Activated CD8-positive, alpha-beta memory T cell treated with anti-CD3 and anti-CD28 coated beads, Interleukin-2, amount 50 U/mL, for 4 hours (primary cell): ENCODE results near the gene CAPZA2.
"Not testable (repeated sequence)": the region's sequence is repeated elsewhere in the genome, so short reads cannot be mapped to it uniquely, and the experiment has no call there.

ENCODE experiments used
- DNase-seq: peaks from one replicate; pipeline ENCODE4 v3.0.0-alpha.2; 2020

CAPZA2 gene

GRCh38 chr7:116955801-116956476 is 93.6 kb downstream of the CAPZA2 start:
- DNase-seq: no peak

DNA sequence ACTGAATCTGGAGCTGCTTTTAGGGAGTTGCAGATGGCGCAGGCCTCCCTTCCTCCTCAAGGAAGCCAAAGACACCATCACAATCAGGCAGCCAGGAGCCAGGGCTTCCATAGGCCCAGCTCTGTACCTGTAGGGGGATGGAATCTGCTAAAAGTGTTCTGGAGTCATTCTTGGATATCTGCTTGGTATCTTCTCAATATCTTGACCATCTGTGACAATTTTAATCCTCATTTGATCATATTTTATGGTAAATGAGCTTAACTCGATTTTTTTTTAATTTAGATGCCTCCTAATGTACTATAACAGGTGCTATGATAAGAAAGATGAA is 94.1 kb downstream of the CAPZA2 start:
- DNase-seq: no peak

DNA sequence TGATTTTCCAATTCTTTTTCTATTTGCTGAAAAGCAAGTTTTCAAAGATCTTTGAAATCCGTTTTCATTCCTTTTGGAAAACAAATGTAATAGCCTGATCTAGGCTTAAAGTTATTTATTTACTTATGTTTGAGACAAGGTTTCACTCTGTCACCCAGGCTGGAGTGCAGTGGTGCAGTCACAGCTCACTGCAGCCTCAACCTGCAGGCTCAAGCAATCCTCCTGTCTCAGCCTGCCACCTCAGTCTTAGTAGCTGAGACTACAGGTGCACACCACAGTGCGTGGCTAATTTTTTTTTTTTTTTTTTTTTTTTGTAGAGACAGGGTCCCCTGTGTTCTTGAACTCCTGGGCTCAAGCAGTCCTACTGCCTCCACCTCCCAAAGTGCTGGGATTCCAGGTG is 95.5 kb downstream of the CAPZA2 start:
- no peak for DNase-seq

- not testable (repeated sequence) for DNase-seq
Observed at GRCh38 chr7:116961966-116962673, 99.7 kb downstream of the CAPZA2 start.

DNA sequence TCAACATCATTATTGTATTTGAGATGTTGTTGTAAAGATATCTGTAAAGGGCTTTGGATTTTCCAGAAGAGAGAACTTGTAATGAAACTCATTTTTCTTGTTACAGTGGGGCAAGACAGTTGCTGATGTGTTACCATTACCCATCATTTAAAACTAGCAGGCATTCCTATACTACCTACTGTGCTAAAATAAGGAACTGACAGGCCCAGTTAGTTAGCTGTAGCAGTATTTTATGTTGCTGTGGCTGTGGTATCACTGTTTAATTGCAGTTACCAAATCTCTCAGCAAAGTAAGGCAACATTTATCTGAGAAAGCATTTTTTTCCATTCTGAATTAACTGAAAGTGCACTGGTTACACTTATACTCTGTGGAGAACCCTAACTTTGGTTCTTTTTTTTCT is 100.8 kb downstream of the CAPZA2 start:
- DNase-seq: no peak

- DNase-seq: no peak
Observed at GRCh38 chr7:116966601-116967000, 104.2 kb downstream of the CAPZA2 start.

GRCh38 chr7:116967254-116967922 is 105.0 kb downstream of the CAPZA2 start:
- no peak for DNase-seq

DNA sequence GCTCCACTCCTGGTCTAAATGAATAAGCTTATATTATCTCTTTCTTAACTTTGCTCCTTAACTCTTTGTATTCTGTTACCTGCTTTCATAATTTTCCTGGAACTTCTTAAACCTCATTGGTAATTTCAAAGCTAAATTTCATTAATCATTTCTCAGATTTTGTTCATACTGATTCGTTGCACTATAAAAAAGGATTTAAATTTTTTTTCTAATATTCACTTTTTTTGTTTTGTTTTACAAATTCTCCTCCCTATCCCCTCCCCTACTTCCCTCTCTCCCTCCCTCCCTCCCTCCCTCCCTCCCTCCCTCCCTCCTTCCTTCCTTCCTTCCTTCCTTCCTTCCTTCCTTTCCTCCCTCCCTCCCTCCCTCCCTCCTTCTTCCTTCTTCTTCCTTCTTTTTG is 105.6 kb downstream of the CAPZA2 start:
- DNase-seq: no peak

- DNase-seq: no peak
Observed at GRCh38 chr7:116968631-116969030, 106.2 kb downstream of the CAPZA2 start.

DNA sequence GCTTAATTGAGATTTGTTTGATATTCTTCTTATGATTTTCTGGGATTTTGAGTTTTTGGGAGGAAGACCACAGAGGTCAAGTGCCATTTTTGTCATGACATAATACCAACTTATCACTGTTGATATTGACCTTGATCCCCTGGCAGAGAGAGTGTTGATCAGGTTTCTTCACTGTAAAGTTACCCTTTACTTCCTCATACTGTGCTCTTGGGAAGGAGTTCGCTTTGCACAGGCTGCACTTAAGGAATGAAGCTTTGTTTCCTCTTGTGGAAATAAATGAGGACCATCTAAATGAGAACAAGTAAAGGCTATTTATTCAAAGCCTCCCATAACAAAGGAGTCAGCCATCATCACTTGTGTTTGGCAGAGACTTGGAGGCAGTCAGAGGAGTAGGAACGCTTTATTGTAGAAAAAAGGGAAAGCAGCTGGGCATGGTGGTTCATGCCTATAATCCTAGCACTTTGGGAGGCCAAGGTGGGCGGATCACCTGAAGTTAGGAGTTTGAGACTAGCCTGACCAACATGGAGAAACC is 107.0 kb downstream of the CAPZA2 start:
- no peak for DNase-seq

GRCh38 chr7:116970238-116970910 is 108.0 kb downstream of the CAPZA2 start:
- no peak for DNase-seq

DNA sequence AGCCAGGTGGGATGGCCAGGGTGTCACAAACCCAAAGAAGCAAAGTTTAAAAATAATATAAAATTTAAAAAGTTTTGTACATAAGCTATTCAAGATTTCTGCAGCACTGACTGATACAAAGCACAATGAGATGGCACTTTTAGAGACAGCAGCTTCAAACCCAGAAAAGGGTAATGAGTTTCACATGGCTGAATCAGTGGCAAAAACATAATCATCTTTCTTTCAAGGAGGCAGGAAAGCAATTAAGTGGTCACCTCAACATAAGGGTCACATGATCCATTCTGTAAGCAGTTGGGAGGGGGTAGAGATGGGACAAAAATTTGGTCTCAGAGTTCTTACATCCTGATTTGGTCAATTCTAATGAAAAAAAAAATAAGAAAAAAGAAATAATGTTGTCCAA is 108.8 kb downstream of the CAPZA2 start:
- DNase-seq: not testable (repeated sequence)
